ENCODE data around the gene TNRC6B. TPM values are rescaled to one million over a fixed set of nuclear protein-coding genes. Genes with fewer than 3 reads are reported as not detected.
A peak's percentile ranks its signal among the peaks of the same experiment; 100 is the strongest.

TNRC6B gene
- total and polyA plus RNA-seq, 2 donors (not counting 1 experiment from before 2014, with no cell fraction given) = 5.7 to 17.8 TPM

DNA sequence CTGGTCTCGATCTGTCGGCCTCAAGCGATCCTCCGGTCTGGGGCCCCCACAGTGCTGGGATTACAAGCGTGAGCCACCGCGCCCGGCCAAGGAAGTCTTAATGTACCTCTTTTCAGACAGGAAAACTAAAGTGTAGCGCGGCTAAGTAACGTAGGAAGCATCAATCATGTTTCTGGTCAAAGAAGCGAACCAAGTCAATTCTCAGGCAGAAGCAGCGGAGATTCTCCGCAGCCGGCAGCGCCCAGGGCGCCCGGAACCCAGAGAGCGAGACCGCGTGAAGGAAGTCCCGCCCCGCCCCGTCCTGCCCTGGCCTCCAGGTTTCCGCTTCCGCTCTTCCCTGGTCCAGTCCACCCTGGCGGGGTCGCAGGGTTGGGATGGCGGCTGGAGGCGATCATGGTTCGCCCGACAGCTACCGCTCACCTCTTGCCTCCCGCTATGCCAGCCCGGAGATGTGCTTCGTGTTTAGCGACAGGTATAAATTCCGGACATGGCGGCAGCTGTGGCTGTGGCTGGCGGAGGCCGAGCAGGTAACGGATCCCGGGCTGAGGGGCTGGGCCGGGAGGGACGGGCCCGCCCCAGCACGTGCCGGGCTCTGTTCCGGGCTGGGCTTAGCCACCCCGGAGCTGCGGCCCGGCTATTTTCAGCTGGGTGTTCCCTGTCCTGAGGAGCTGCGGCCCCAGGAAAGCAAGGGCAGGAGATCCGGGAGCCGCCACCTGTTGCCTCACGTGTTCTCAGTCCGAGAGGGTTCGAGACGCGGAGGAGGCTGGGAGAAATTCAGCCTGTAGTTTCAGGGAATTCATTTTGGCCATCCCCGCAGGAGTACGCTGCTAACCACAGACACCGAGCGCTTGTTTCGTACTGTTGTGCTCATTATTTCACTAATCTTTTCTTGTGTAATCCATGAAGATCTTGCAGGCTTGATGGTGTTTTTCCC, 168.7 kb downstream of the TNRC6B start, which contains the start of gene ADSL:
Gene ADSL, plus strand, starts transcription at position 316 of the 934 bp plus-strand sequence. Its CDS starts 59 bp downstream, at position 375.
- TF ChIP-seq EZH2 (IDR thresholded peaks at IDR 0.05; ENCODE audit: low read length, missing control alignments) (no peak), CTCF (conservative IDR thresholded peaks at IDR 0.05 in 1 of 2, IDR thresholded peaks at IDR 0.05 in 1 of 2; ENCODE audit: low read depth in 1 of 2, low read length in 2 of 2) (peak in 1 of 2 donors; percentile 8)
- Histone ChIP-seq H3K36me3 (ENCODE audit: control insufficient read depth, insufficient read depth, low read length) (peaks cover 5% of the 10 kb centered on the region), H2AFZ (ENCODE audit: low read length) (peak within 1 kb of the TSS; percentile 97), H3K4me1 (ENCODE audit: control insufficient read depth, extremely low read depth, insufficient read depth, low read length) (peaks cover 7% of the 10 kb centered on the region), H3K4me2 (ENCODE audit: extremely low read depth, insufficient read depth, low read length) (peak within 1 kb of the TSS; percentile 99), H3K27ac (ENCODE audit: insufficient read depth, low read length) (peak within 1 kb of the TSS; percentile 48), H3K9ac (ENCODE audit: insufficient read depth, low read length) (peak within 1 kb of the TSS; percentile 67), H3K79me2 (ENCODE audit: control insufficient read depth, insufficient read depth, low read length) (peaks cover 26% of the 10 kb centered on the region), H3K4me3 (replicated peaks in 1 of 4; ENCODE audit: control extremely low read depth in 1 of 4, insufficient read depth in 1 of 4, low read depth in 3 of 4, low read length in 4 of 4) (peak within 1 kb of the TSS; percentile 78 to 99 (median 86)), H4K20me1 (ENCODE audit: control insufficient read depth, extremely low read depth, insufficient read depth, low read length) (no peaks in the 10 kb centered on the region), H3K9me3 (ENCODE audit: control insufficient read depth, insufficient read depth, low read depth, low read length) (no peaks in the 10 kb centered on the region), H3K27me3 (ENCODE audit: control insufficient read depth, insufficient read depth, low read length) (no peaks in the 10 kb centered on the region)
- DNase-seq (ENCODE audit: low read depth in 2 of 2) = peak; percentile 84 to 85

GRCh38 chr22:40347300-40347699, 169.6 kb downstream of the TNRC6B start:
- peaks cover 26% of the 10 kb centered on the region for H3K79me2 ChIP-seq (ENCODE audit: control insufficient read depth, insufficient read depth, low read length)
- H3K4me3 ChIP-seq (replicated peaks in 1 of 4; ENCODE audit: control extremely low read depth in 1 of 4, insufficient read depth in 1 of 4, low read depth in 3 of 4, low read length in 4 of 4) = peak overlapping the region; percentile 78 to 99 (median 86)
- no peaks in the 10 kb centered on the region for H3K27me3 ChIP-seq (ENCODE audit: control insufficient read depth, insufficient read depth, low read length)
- H3K9me3 ChIP-seq (ENCODE audit: control insufficient read depth, insufficient read depth, low read depth, low read length) = no peaks in the 10 kb centered on the region
- peaks cover 7% of the 10 kb centered on the region for H3K4me1 ChIP-seq (ENCODE audit: control insufficient read depth, extremely low read depth, insufficient read depth, low read length)
- peak overlapping the region; percentile 48 for H3K27ac ChIP-seq (ENCODE audit: insufficient read depth, low read length)
- H3K4me2 ChIP-seq (ENCODE audit: extremely low read depth, insufficient read depth, low read length) = peak overlapping the region; percentile 99
- no peak overlapping the region for H2AFZ ChIP-seq (ENCODE audit: low read length)
- H3K36me3 ChIP-seq (ENCODE audit: control insufficient read depth, insufficient read depth, low read length) = peaks cover 6% of the 10 kb centered on the region
- peak overlapping the region; percentile 67 for H3K9ac ChIP-seq (ENCODE audit: insufficient read depth, low read length)
- TF ChIP-seq EZH2 (IDR thresholded peaks at IDR 0.05; ENCODE audit: low read length, missing control alignments) (no peak), CTCF (conservative IDR thresholded peaks at IDR 0.05 in 1 of 2, IDR thresholded peaks at IDR 0.05 in 1 of 2; ENCODE audit: low read depth in 1 of 2, low read length in 2 of 2) (no peak)
- H4K20me1 ChIP-seq (ENCODE audit: control insufficient read depth, extremely low read depth, insufficient read depth, low read length) = no peaks in the 10 kb centered on the region
- DNase-seq (ENCODE audit: low read depth in 2 of 2) = no peak

DNA sequence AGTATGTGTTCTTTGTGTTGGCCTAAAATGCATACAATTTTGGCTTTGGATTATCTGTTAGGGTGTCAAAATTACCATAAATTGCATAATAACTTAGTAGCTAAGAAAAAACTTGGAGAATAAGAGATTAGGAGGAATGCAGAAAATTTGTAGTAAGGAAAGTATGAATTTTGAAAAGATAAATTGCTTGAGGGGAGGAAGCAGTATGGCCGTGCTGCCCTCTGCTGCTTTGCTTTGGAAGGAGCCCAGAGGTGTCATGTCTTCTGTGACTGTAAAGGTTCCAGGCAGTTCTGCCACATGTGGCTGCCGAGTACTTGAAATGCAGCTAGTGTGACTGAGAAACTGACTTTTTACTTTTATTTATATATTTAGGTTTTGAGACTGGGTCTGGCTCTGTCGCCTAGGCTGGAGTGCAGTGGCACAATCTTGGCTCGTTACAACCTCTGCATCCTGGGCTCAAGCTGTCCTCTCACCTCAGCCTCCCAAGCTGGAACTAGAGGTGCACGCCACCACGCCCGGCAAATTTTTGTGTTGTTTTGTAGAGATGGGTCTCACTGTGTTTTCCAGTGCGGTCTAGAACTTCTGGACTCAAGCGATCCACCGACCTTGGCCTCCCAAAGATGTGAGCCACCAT, 170.4 kb downstream of the TNRC6B start:
- Histone ChIP-seq H3K9ac (ENCODE audit: insufficient read depth, low read length) (no peak overlapping the region), H3K36me3 (ENCODE audit: control insufficient read depth, insufficient read depth, low read length) (peaks cover 7% of the 10 kb centered on the region), H3K4me2 (ENCODE audit: extremely low read depth, insufficient read depth, low read length) (peak overlapping the region; percentile 99), H3K9me3 (ENCODE audit: control insufficient read depth, insufficient read depth, low read depth, low read length) (no peaks in the 10 kb centered on the region), H2AFZ (ENCODE audit: low read length) (no peak overlapping the region), H4K20me1 (ENCODE audit: control insufficient read depth, extremely low read depth, insufficient read depth, low read length) (no peaks in the 10 kb centered on the region), H3K27me3 (ENCODE audit: control insufficient read depth, insufficient read depth, low read length) (no peaks in the 10 kb centered on the region), H3K4me3 (replicated peaks in 1 of 4; ENCODE audit: control extremely low read depth in 1 of 4, insufficient read depth in 1 of 4, low read depth in 3 of 4, low read length in 4 of 4) (peak overlapping the region; percentile 78 to 99 (median 86)), H3K27ac (ENCODE audit: insufficient read depth, low read length) (no peak overlapping the region), H3K4me1 (ENCODE audit: control insufficient read depth, extremely low read depth, insufficient read depth, low read length) (peaks cover 7% of the 10 kb centered on the region), H3K79me2 (ENCODE audit: control insufficient read depth, insufficient read depth, low read length) (peaks cover 26% of the 10 kb centered on the region)
- TF ChIP-seq EZH2 (IDR thresholded peaks at IDR 0.05; ENCODE audit: low read length, missing control alignments) (no peak), CTCF (conservative IDR thresholded peaks at IDR 0.05 in 1 of 2, IDR thresholded peaks at IDR 0.05 in 1 of 2; ENCODE audit: low read depth in 1 of 2, low read length in 2 of 2) (peak; percentile 80 to 92)
- DNase-seq (ENCODE audit: low read depth in 2 of 2) = peak; percentile 45 to 69

Measured in fibroblast of lung (primary cell).